ENCODE results near the gene TULP4.
"Not testable (repeated sequence)": the region's sequence is repeated elsewhere in the genome, so short reads cannot be mapped to it uniquely, and the experiment has no call there.

Gene TULP4

GRCh38 chr6:158431560-158431959 lies 119.3 kb downstream of the TULP4 start:
- no peak for DNase-seq

DNA sequence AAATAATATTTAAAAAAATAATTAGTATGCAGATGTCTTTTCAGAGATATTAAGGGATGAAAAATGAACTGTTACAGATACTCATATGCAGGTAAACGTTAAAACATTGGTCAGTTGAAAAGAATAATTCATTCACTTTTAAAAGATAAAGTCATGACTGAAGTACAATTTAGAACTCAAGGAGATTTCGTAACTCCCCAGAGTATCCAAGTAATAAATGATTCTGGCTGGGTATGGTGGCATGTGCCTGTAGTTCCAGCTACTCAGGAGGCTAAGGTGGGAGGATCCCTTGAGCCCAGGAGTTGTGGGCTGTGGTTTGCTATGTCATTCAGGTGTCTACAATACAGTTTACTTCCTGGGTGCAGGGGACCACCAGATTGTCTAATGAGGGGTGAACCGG lies 125.3 kb downstream of the TULP4 start:
- no peak for DNase-seq

GRCh38 chr6:158438226-158438625 lies 126.0 kb downstream of the TULP4 start:
- no peak for DNase-seq

DNA sequence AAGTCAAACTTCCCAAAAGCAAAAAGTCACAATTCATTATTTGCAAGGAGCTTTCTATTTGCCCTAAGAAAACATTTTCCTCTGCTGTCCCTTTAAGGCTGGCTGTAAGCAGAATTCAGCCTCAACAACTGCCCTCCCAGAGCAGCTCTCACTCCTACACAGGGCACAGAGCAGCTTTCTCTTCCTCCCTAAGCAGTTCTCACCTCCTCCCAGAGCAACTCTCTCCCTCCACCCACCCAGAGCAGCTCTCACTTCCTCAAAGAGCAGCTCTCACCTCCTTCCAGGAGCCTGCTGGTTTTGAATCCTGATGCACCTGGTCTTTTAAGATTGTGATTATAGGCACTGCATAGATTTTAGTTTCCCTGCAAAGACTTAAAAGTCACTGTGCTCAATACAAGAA lies 127.0 kb downstream of the TULP4 start:
- no peak for DNase-seq

DNA sequence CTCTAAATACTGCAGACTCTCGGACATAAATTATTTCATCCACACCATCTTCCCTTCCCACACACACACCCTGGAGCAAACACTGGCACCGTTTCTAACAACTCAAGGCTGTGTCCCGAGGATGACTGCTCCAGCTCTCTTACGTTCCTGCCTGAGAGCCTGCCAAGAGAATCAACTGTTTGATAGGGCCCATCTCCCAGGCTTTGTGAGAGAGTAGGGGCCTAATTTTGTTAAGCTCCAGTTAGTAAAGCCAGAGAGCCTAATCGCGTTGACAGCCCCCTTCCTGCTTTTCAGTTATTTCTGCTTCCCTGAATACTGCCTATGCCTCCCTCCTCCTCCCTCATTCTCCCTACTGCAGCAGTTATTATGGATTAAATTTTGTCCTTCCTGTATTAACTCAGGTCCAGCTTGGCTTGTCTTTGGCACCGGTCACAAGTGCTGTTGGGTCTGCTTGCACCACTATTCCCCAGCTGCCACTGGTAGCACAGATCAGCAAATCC lies 129.5 kb downstream of the TULP4 start:
- no peak for DNase-seq

- DNase-seq = no peak
Measured at GRCh38 chr6:158442306-158442705, 130.0 kb downstream of the TULP4 start.

- DNase-seq = no peak
Measured at GRCh38 chr6:158445426-158446085, 133.3 kb downstream of the TULP4 start.

- no peak for DNase-seq
Measured at GRCh38 chr6:158448856-158449255, 136.6 kb downstream of the TULP4 start.

DNA sequence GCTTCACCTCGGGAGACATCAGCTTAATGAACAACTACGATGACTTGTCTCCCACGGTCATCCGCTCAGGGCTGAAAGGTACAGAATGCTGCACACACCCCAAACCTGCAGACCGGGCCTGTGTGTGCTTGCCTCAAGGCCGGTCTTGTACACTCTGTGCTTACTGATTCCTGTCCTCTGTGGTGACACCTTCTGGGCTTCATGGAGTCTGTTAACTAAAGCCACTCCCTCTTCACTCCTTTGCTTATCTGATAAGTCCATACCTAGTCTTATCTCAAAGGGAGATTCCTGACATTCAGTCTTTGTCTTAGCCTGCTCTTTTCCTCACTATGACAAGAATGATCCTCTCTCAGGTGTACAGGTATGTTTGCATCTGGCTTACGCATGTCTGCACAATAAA lies 139.9 kb downstream of the TULP4 start:
- no peak for DNase-seq

GRCh38 chr6:158457131-158457530 lies 144.9 kb downstream of the TULP4 start:
- DNase-seq = no peak

GRCh38 chr6:158457616-158458278 lies 145.5 kb downstream of the TULP4 start:
- DNase-seq = no peak

GRCh38 chr6:158459726-158460125 lies 147.5 kb downstream of the TULP4 start:
- no peak for DNase-seq

GRCh38 chr6:158460602-158461169 lies 148.4 kb downstream of the TULP4 start:
- DNase-seq = no peak

GRCh38 chr6:158461954-158462353 lies 149.7 kb downstream of the TULP4 start:
- no peak for DNase-seq

DNA sequence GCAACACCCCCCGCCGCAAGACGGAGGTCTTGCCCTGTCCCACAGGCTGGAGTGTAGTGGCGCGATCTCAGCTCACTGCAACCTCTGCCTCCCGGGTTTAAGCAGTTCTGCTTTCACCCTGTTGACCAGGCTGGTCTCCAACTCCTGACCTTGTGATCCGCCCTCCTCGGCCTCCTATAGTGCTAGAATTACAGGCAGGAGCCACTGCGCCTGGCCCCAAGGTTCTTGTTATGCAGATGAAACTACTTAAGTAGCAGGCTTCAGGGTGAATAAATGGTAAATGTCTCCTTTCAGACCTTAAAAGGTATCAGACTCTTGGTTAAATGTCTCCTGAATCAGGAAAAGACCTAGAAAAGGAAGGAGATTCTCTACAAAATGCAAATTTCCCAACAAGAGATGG lies 152.2 kb downstream of the TULP4 start:
- no peak for DNase-seq

DNA sequence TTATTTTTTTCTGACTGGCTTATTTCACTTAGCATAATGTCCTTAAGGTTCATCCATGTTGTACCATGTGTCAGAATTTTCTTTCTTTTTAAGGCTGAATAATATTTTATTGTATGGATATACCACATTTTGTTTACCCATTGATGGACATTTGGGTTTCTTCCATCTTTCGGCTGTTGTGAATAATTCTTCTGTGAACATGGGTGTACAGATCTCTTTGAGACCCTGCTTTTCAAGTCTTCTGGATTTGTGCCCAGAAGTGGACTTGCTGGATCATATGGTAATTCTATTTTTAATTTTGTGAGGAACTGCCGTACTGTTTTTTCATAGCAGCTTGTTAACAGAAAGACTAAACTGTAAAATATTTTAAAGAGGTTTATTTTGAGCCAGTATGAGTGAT lies 153.0 kb downstream of the TULP4 start:
- no peak for DNase-seq

DNA sequence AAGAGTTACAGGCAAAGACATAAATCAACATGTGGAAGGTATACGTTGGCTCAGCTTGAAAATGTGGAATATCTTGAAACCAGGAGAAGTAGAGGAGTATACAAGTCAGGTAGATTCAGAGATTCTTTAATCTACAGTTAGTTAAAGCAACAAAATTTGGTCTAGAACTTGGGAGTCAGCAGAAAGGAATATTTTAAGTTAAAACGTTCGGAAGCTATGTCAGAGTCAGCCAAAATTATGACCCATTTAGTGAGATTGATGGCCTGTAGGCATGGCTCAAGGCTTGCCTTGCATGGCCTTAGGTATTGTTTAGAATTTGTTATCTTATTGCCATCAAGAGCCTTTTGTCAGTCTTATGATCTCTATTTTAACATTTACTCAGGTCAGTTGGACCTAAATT lies 153.5 kb downstream of the TULP4 start:
- DNase-seq = no peak

DNA sequence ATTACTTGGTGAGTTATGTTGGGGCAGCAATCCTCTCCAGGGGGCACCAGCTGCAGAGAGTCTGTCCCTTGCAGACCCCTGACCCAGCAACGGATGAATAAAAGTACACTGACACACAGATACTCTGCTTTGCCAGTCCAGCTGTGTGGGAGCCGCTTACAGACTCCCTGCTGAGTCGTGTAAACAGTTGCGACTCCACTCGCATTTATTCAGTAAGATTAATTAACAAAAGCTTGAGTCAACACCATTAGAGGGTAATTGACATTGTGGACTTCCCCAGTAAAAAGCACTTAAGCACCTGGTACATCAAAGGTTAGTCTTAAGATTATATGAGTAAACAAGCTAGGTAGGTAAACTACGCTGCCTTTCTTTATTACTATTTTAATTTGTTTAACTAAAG lies 155.7 kb downstream of the TULP4 start:
- DNase-seq = peak; percentile 82

- DNase-seq = no peak
Measured at GRCh38 chr6:158468666-158469065, 156.4 kb downstream of the TULP4 start.

DNA sequence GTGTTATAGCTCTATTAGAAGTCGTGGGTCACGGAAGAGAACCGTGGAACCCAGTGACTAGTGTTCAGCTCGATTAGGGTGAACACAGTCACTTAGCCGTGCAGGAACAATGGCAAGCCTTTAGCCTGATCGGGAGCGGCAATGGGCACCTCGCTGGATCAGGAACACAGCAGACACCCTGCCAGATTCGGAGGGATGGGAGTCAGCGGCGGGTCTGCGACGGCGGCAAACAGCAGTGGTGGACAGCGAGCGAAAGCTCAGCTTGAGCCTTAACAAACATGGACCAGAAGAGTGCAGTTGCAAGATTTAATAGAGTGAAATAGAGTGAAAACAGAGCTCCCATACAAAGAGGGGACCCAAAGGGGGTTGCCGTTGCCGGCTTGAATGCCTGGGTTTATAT lies 157.8 kb downstream of the TULP4 start:
- not testable (repeated sequence) for DNase-seq

- no peak for DNase-seq
Measured at GRCh38 chr6:158471339-158471738, 159.1 kb downstream of the TULP4 start.

GRCh38 chr6:158472447-158472846 lies 160.2 kb downstream of the TULP4 start:
- no peak for DNase-seq

- peak; percentile 56 for DNase-seq
Measured at GRCh38 chr6:158474961-158475343, 162.7 kb downstream of the TULP4 start.
